Right hindlimb (tissue), 1 donor: ENCODE measurements around the gene CDR2L.
"Not testable (repeated sequence)": the region's sequence is repeated elsewhere in the genome, so short reads cannot be mapped to it uniquely, and the experiment has no call there.

Experiments used
- DNase-seq: peaks from one replicate; pipeline ENCODE4 v3.0.0-alpha.2; 2018

Gene CDR2L

GRCh38 chr17:74959826-74960515 is 27.5 kb upstream of the CDR2L start:
- no peak for DNase-seq

- no peak for DNase-seq
Observed at GRCh38 chr17:74960570-74961342, 26.7 kb upstream of the CDR2L start.

- peak; percentile 90 for DNase-seq
Observed at GRCh38 chr17:74961657-74962350, 25.6 kb upstream of the CDR2L start.

- DNase-seq = no peak
Observed at GRCh38 chr17:74962622-74963394, 24.6 kb upstream of the CDR2L start.

- DNase-seq = no peak
Observed at GRCh38 chr17:74963656-74964055, 23.8 kb upstream of the CDR2L start.

GRCh38 chr17:74964246-74964761 is 23.1 kb upstream of the CDR2L start:
- no peak for DNase-seq

GRCh38 chr17:74964988-74965622 is 22.3 kb upstream of the CDR2L start:
- no peak for DNase-seq

GRCh38 chr17:74968361-74968780 is 19.1 kb upstream of the CDR2L start:
- no peak for DNase-seq

GRCh38 chr17:74969501-74969900 is 17.9 kb upstream of the CDR2L start:
- DNase-seq = not testable (repeated sequence)

- no peak for DNase-seq
Observed at GRCh38 chr17:74970395-74970794, 17.0 kb upstream of the CDR2L start.

GRCh38 chr17:74971069-74971841 is 16.2 kb upstream of the CDR2L start:
- no peak for DNase-seq

- no peak for DNase-seq
Observed at GRCh38 chr17:74971842-74972106, 15.7 kb upstream of the CDR2L start.

GRCh38 chr17:74972107-74972972 is 15.1 kb upstream of the CDR2L start, which contains the start of gene HID1:
TSS of gene HID1 (minus strand) at chr17:74972759. CDS start at chr17:74972656, 103 bp downstream.
- peak; percentile 63 for DNase-seq

- DNase-seq = no peak
Observed at GRCh38 chr17:74972973-74973328, 14.5 kb upstream of the CDR2L start.

GRCh38 chr17:74975943-74976342 is 11.5 kb upstream of the CDR2L start:
- DNase-seq = no peak

- no peak for DNase-seq
Observed at GRCh38 chr17:74977802-74978201, 9.6 kb upstream of the CDR2L start.

GRCh38 chr17:74978240-74978639 is 9.2 kb upstream of the CDR2L start:
- no peak for DNase-seq

GRCh38 chr17:74979408-74980146 is 7.9 kb upstream of the CDR2L start:
- no peak for DNase-seq

GRCh38 chr17:74981318-74981978 is 6.0 kb upstream of the CDR2L start:
- no peak for DNase-seq
